ENCODE results near the gene TNFRSF18. TPM values are rescaled to one million over a fixed set of nuclear protein-coding genes. Genes with fewer than 3 reads are reported as not detected.

The TNFRSF18 gene
- total RNA-seq, 4 donors from 2014 or later, result 0.29 to 0.66 TPM; not detected in 2

DNA sequence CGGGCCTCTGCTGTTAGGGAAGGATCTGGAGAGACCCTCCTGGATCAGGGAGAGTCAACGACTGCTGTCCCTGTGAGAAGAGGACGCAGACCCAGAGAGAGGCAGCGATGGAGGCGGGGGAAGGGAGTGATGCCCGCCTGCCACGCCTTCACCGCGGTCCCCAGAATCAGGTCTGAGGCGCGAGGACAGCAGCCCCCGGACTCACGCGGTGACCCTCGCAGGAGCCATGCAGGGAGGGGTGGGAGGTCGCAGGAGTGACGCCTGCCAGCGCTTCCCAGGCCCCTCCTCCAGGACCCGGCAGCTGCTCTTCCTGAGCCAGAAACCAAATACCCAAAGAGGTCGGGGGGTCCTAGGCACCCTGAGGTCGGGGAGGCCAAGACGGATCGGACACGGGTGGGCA is 13.8 kb upstream of the TNFRSF18 start:
- Histone ChIP-seq H3K4me1 (peaks cover 0 to 8% (median 5%) of the 10 kb centered on the region in 4 donors), H3K36me3 (peaks cover 65 to 100% (median 96%) of the 10 kb centered on the region in 4 donors), H3K27me3 (no peaks in the 10 kb centered on the region), H3K27ac (replicated peaks in 1 of 4) (no peak overlapping the region), H3K9me3 (no peaks in the 10 kb centered on the region), H3K4me3 (no peak overlapping the region)
- TF ChIP-seq, protein P1, sequence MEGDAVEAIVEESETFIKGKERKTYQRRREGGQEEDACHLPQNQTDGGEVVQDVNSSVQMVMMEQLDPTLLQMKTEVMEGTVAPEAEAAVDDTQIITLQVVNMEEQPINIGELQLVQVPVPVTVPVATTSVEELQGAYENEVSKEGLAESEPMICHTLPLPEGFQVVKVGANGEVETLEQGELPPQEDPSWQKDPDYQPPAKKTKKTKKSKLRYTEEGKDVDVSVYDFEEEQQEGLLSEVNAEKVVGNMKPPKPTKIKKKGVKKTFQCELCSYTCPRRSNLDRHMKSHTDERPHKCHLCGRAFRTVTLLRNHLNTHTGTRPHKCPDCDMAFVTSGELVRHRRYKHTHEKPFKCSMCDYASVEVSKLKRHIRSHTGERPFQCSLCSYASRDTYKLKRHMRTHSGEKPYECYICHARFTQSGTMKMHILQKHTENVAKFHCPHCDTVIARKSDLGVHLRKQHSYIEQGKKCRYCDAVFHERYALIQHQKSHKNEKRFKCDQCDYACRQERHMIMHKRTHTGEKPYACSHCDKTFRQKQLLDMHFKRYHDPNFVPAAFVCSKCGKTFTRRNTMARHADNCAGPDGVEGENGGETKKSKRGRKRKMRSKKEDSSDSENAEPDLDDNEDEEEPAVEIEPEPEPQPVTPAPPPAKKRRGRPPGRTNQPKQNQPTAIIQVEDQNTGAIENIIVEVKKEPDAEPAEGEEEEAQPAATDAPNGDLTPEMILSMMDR (IDR thresholded peaks at IDR 0.05), result no peak
- no peak for TF ChIP-seq EP300 (IDR thresholded peaks at IDR 0.05)
- WGBS, result 84% methylated on average over 18 of the region's 24 CpGs
- DNase-seq (ENCODE audit: extremely low spot score), result no peak
- intact Hi-C loops (cut with DNase I), result no loop called here

DNA sequence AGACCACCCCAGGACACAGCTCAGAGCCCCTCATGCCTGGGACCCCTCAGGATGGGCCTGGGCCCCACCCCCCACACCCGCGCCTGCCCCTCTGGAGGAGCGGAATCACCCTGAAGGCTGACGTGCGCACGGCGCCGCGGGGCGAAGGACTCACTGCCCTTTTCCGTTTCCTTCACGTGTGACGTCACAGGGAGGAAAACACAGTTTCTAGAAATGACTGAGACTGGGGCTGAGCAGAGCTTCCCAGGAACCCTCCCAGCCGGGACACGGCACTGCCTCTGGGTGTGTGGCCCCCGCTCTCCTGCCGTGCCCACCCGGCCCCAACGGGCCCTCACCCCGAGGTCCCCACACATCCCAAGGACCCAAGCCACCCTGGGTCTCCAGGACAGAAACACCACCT is 12.9 kb upstream of the TNFRSF18 start:
- Histone ChIP-seq H3K9me3 (no peaks in the 10 kb centered on the region), H3K36me3 (peaks cover 59 to 93% (median 89%) of the 10 kb centered on the region in 4 donors), H3K4me1 (peaks cover 0 to 14% (median 12%) of the 10 kb centered on the region in 4 donors), H3K4me3 (no peak overlapping the region), H3K27me3 (no peaks in the 10 kb centered on the region), H3K27ac (replicated peaks in 1 of 4) (no peak overlapping the region)
- no peak for DNase-seq (ENCODE audit: extremely low spot score)
- intact Hi-C loops (cut with DNase I), result no loop called here
- no peak for TF ChIP-seq EP300 (IDR thresholded peaks at IDR 0.05)
- no peak for TF ChIP-seq POLR2A (IDR thresholded peaks at IDR 0.05; ENCODE audit: low read depth)
- TF ChIP-seq, protein P1 (IDR thresholded peaks at IDR 0.05), result no peak
- no peak for TF ChIP-seq POLR2AphosphoS5 (IDR thresholded peaks at IDR 0.05)
- WGBS, result 91% methylated on average over 6 of the region's 20 CpGs

DNA sequence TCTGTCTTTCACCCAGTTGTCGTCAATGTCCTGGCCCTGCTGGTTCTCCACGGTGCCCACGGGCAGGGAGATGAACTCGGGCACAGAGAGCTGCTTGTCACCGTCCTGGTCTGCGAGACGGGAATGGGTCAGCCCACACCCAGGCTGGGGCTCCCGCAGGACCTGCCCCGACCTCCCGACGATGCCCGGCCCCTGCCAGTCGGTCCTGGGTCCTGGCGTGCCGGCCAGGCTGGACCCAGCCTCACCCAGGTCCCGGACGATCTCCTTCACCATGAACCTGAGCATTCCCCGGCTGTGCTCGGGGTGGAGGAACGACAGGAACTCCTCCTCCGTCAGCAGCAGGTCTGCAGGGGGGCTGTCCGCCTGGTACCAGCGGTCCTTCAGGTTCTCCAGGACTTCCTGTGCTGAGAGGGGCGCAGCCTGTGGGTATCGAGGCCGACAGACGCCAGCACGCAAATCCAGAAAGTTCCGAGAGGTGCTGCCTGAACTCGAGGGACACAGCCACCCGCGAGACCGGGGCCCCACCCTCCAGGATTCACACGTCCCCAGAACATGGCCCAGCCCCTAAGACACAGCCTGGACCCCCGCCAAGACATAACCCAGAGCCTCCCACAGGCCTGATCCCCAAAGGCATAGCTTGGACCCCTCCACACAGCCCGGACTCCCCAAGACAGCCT is 12.3 kb upstream of the TNFRSF18 start:
- TF ChIP-seq, protein P1 (IDR thresholded peaks at IDR 0.05), result no peak
- no peak for TF ChIP-seq POLR2AphosphoS5 (IDR thresholded peaks at IDR 0.05)
- no peak for TF ChIP-seq POLR2A (IDR thresholded peaks at IDR 0.05; ENCODE audit: low read depth)
- TF ChIP-seq EP300 (IDR thresholded peaks at IDR 0.05), result no peak
- Histone ChIP-seq H3K9me3 (no peaks in the 10 kb centered on the region), H3K27ac (replicated peaks in 1 of 4) (no peak overlapping the region), H3K27me3 (no peaks in the 10 kb centered on the region), H3K36me3 (peaks cover 59 to 86% (median 82%) of the 10 kb centered on the region in 4 donors), H3K4me1 (peaks cover 6 to 20% (median 17%) of the 10 kb centered on the region in 4 donors), H3K4me3 (no peak overlapping the region)
- intact Hi-C loops (cut with DNase I), result no loop called here
- WGBS, result 91% methylated on average over 25 of the region's 36 CpGs
- no peak for DNase-seq (ENCODE audit: extremely low spot score)

DNA sequence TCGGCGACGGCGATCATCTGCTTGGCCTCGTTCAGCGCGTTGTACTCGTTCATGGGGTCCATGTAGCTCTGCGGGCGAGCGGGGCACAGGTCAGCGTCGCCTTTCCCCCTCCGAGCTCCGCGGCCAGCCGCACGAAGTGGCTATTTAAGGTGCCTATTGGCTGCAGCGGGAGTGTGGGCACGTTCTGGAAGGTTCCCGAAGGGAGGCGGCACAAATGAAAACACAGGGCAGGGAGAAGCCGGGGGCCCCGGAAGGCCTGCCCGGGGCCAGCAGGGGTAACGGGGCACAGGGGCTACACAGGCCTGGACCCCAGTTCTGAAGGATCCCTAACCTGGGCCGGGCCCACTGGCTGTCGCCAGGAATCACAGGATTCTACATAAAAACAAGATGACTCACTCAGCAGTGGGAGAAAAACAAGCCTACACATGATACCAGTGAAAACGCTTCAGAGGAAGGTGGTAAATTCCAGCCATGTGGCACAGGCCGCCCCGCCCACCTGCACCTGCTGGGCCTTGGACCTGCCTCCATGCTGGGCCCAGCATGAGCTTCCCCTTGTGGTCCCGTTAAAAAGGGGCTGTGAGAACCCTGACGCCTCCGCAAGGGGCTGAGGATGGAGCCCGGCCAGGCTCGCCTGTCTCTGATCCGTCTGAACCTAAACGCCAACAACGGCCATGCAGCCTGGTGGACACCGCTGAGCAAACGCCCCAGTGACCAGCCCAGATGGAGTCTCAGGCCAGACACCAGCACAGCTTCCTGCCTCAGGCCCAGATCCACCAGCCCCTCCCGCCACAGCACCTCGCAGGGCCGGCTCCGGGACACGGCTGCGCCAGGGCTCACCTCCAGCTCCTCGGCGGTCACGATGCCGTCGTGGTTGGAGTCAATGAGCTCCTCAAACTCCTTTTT is 11.5 kb upstream of the TNFRSF18 start:
- Histone ChIP-seq H3K9me3 (no peaks in the 10 kb centered on the region), H3K36me3 (peaks cover 51 to 78% (median 74%) of the 10 kb centered on the region in 4 donors), H3K27me3 (no peaks in the 10 kb centered on the region), H3K27ac (replicated peaks in 1 of 4) (no peak overlapping the region), H3K4me3 (no peak overlapping the region), H3K4me1 (peaks cover 14 to 25% (median 24%) of the 10 kb centered on the region in 4 donors)
- intact Hi-C loops (cut with DNase I), result no loop called here
- DNase-seq (ENCODE audit: extremely low spot score), result no peak
- 93% methylated on average over 36 of the region's 52 CpGs for WGBS
- TF ChIP-seq, protein P1 (IDR thresholded peaks at IDR 0.05), result no peak
- TF ChIP-seq POLR2AphosphoS5 (IDR thresholded peaks at IDR 0.05) (no peak), POLR2A (IDR thresholded peaks at IDR 0.05; ENCODE audit: low read depth) (no peak), EP300 (IDR thresholded peaks at IDR 0.05) (no peak)

Data from esophagus muscularis mucosa (tissue), 4 donors.